Neural cell (in vitro differentiated cells): ENCODE data around the gene TNNT2. TPM values are rescaled to one million over a fixed set of nuclear protein-coding genes. Genes with fewer than 3 reads are reported as not detected.

Experiments
- H2AFZ ChIP-seq: fragments of 200-600, 300-800 bp; sonication (generic), shearing (Covaris generic); 2 replicates; pipeline ENCODE4 v1.6.0; 2014; ENCODE audit warnings: low read depth, mild to moderate bottlenecking, antibody characterized with exemption, low read length, moderate library complexity
- H3F3A ChIP-seq: fragments of 200-600 bp; shearing (Covaris generic); 2 replicates; pipeline ENCODE4 v1.6.1; 2016; ENCODE audit warnings: mild to moderate bottlenecking, moderate library complexity, mixed read lengths, antibody characterized with exemption, low read length; ENCODE audit not compliant: insufficient read depth, poor library complexity, severe bottlenecking
- H3K27ac ChIP-seq: fragments of 200-600, 300-800 bp; sonication (generic), shearing (Covaris generic); 2 replicates; pipeline ENCODE4 v1.5.1; 2014; ENCODE audit warnings: mild to moderate bottlenecking, low read length, moderate library complexity
- H3K27me3 ChIP-seq: fragments of 300-800, 200-600 bp; sonication (generic), shearing (Covaris generic); 2 replicates; pipeline ENCODE4 v1.6.0; 2014; ENCODE audit warnings: mild to moderate bottlenecking, low read depth, low read length, moderate library complexity; ENCODE audit not compliant: insufficient read depth
- H3K36me3 ChIP-seq: fragments of 300-800, 200-600 bp; sonication (generic), shearing (Covaris generic); 2 replicates; pipeline ENCODE4 v1.5.1; 2014; ENCODE audit warnings: mild to moderate bottlenecking, antibody characterized with exemption, low read length, moderate library complexity; ENCODE audit not compliant: insufficient read depth
- H3K4me2 ChIP-seq: fragments of 300-800, 200-600 bp; sonication (generic), shearing (Covaris generic); 2 replicates; pipeline ENCODE4 v1.6.0; 2014; ENCODE audit warnings: mild to moderate bottlenecking, low read length
- H3K4me3 ChIP-seq: fragments of 300-800, 200-600 bp; sonication (generic), shearing (Covaris generic); 2 replicates; pipeline ENCODE4 v1.5.1; 2014; ENCODE audit warnings: mild to moderate bottlenecking, low read length, moderate library complexity
- H3K79me2 ChIP-seq: fragments of 200-600 bp; shearing (Covaris generic); replicated peaks from 2 replicates; pipeline ENCODE4 v1.6.0; 2014; ENCODE audit warnings: mild to moderate bottlenecking, low read length, moderate library complexity; ENCODE audit not compliant: insufficient read depth
- H3K9ac ChIP-seq: fragments of 300-800, 200-600 bp; sonication (generic), shearing (Covaris generic); 2 replicates; pipeline ENCODE4 v1.6.1; 2016; ENCODE audit warnings: mild to moderate bottlenecking, low read length, mixed read lengths
- H3K9me2 ChIP-seq: fragments of 200-600 bp; shearing (Covaris generic); 2 replicates; pipeline ENCODE4 v1.6.1; 2016; ENCODE audit warnings: mild to moderate bottlenecking, low read length, mixed read lengths; ENCODE audit not compliant: insufficient read depth
- H3K9me3 ChIP-seq: fragments of 200-600, 300-800 bp; sonication (generic), shearing (Covaris generic); 2 replicates; pipeline ENCODE4 v1.6.1; 2016; ENCODE audit warnings: mild to moderate bottlenecking, mixed run types, low read length, moderate library complexity, mixed read lengths
- H4K20me1 ChIP-seq: fragments of 200-600 bp; shearing (Covaris generic); 2 replicates; pipeline ENCODE4 v1.6.1; 2016; ENCODE audit warnings: mild to moderate bottlenecking, mixed run types; ENCODE audit not compliant: insufficient read depth
- EP300 ChIP-seq: fragments of 450-650 bp; conservative IDR thresholded peaks from 2 replicates; pipeline ENCODE4 v1.6.1; 2014; ENCODE audit warnings: antibody characterized with exemption, mild to moderate bottlenecking, moderate library complexity; ENCODE audit not compliant: poor library complexity, severe bottlenecking
- EZH2 ChIP-seq: fragments of 200-600, 300-800 bp; shearing (Covaris generic), sonication (generic); IDR thresholded peaks from 2 replicates; pipeline ENCODE4 v1.6.1; 2014; ENCODE audit warnings: antibody characterized with exemption, low read length, borderline replicate concordance, mild to moderate bottlenecking; ENCODE audit not compliant: insufficient read depth, poor library complexity, severe bottlenecking
- MXI1 ChIP-seq: fragments of 450-650 bp; conservative IDR thresholded peaks from 2 replicates; pipeline ENCODE4 v1.6.1; 2014; ENCODE audit warnings: antibody characterized with exemption, mild to moderate bottlenecking; ENCODE audit not compliant: poor library complexity, severe bottlenecking
- POLR2AphosphoS5 ChIP-seq: IDR thresholded peaks from 2 replicates; pipeline ENCODE4 v1.6.1; 2012
- RAD21 ChIP-seq: fragments of 450-650 bp; conservative IDR thresholded peaks from 2 replicates; pipeline ENCODE4 v1.6.1; 2014; ENCODE audit warnings: antibody characterized with exemption, mild to moderate bottlenecking, moderate library complexity
- SMC3 ChIP-seq: fragments of 450-650 bp; conservative IDR thresholded peaks from 2 replicates; pipeline ENCODE4 v1.6.1; 2014; ENCODE audit warnings: antibody characterized with exemption, mild to moderate bottlenecking, moderate library complexity; ENCODE audit not compliant: poor library complexity
- TAF1 ChIP-seq: IDR thresholded peaks from 2 replicates; pipeline ENCODE4 v1.6.1; 2012; ENCODE audit warnings: low read depth
- polyA plus RNA-seq: library from polyadenylated mRNA; depleted of rRNA; stranded (reverse); fragments of >200 nt; gene quantifications from 2 replicates; pipeline ENCODE4 v1.2.3, GENCODE V29; 2014
- TF ChIP-seq, protein P1 (sequence below): IDR thresholded peaks from 2 replicates; pipeline ENCODE4 v1.6.1; 2012; ENCODE audit warnings: borderline replicate concordance
- TF ChIP-seq, protein P2 (sequence below): fragments of 450-650 bp; IDR thresholded peaks from 2 replicates; pipeline ENCODE4 v1.5.1; 2014; ENCODE audit warnings: antibody characterized with exemption, mild to moderate bottlenecking, moderate library complexity; ENCODE audit not compliant: poor library complexity, severe bottlenecking

TNNT2 gene
- polyA plus RNA-seq, 1 donor from 2014 or later = not detected

DNA sequence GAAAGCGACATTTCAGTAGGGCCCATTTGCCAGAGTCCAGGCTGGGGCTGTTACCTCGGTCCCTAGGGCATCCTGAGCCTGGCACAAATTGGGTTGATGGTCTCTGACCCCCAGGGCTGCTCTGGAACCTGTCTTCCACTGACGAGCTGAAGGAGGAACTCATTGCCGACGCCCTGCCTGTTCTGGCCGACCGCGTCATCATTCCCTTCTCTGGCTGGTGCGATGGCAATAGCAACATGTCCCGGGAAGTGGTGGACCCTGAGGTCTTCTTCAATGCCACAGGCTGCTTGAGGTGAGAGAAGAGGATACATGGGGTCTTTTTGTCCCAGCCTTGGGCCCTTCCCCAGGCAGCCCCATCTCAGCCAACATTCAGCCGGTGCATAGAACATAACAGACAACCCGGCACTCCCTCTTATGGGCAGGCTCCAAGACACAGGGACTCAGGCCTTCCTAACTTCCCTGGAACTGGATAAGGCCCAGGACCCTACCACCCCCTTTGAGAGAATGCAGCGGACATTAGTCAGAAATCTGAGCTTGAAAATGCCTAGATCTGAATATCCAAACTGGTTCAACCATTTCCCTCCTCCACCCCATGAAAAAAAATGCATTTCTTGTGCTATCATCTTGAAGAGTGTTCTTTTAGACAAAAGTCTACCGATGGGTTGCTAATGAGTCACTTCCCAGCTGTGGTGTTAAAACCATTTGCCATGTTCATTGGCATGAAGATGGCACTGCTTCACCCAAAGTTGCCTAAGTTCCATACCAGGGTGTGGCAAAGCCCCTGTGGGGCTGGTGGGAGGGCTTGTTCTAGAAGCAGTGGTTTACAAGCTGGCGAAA is 58.8 kb downstream of the TNNT2 start:
- no peaks in the 10 kb centered on the region for H3K27me3 ChIP-seq
- no peak overlapping the region for H2AFZ ChIP-seq
- no peak for TF ChIP-seq EP300
- no peak for TF ChIP-seq POLR2AphosphoS5
- no peak for TF ChIP-seq EZH2
- TF ChIP-seq, protein P1, sequence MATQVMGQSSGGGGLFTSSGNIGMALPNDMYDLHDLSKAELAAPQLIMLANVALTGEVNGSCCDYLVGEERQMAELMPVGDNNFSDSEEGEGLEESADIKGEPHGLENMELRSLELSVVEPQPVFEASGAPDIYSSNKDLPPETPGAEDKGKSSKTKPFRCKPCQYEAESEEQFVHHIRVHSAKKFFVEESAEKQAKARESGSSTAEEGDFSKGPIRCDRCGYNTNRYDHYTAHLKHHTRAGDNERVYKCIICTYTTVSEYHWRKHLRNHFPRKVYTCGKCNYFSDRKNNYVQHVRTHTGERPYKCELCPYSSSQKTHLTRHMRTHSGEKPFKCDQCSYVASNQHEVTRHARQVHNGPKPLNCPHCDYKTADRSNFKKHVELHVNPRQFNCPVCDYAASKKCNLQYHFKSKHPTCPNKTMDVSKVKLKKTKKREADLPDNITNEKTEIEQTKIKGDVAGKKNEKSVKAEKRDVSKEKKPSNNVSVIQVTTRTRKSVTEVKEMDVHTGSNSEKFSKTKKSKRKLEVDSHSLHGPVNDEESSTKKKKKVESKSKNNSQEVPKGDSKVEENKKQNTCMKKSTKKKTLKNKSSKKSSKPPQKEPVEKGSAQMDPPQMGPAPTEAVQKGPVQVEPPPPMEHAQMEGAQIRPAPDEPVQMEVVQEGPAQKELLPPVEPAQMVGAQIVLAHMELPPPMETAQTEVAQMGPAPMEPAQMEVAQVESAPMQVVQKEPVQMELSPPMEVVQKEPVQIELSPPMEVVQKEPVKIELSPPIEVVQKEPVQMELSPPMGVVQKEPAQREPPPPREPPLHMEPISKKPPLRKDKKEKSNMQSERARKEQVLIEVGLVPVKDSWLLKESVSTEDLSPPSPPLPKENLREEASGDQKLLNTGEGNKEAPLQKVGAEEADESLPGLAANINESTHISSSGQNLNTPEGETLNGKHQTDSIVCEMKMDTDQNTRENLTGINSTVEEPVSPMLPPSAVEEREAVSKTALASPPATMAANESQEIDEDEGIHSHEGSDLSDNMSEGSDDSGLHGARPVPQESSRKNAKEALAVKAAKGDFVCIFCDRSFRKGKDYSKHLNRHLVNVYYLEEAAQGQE = no peak
- TF ChIP-seq, protein P2, sequence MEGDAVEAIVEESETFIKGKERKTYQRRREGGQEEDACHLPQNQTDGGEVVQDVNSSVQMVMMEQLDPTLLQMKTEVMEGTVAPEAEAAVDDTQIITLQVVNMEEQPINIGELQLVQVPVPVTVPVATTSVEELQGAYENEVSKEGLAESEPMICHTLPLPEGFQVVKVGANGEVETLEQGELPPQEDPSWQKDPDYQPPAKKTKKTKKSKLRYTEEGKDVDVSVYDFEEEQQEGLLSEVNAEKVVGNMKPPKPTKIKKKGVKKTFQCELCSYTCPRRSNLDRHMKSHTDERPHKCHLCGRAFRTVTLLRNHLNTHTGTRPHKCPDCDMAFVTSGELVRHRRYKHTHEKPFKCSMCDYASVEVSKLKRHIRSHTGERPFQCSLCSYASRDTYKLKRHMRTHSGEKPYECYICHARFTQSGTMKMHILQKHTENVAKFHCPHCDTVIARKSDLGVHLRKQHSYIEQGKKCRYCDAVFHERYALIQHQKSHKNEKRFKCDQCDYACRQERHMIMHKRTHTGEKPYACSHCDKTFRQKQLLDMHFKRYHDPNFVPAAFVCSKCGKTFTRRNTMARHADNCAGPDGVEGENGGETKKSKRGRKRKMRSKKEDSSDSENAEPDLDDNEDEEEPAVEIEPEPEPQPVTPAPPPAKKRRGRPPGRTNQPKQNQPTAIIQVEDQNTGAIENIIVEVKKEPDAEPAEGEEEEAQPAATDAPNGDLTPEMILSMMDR = no peak
- no peak for TF ChIP-seq TAF1
- no peak for TF ChIP-seq SMC3
- TF ChIP-seq RAD21 = no peak
- TF ChIP-seq MXI1 = no peak

DNA sequence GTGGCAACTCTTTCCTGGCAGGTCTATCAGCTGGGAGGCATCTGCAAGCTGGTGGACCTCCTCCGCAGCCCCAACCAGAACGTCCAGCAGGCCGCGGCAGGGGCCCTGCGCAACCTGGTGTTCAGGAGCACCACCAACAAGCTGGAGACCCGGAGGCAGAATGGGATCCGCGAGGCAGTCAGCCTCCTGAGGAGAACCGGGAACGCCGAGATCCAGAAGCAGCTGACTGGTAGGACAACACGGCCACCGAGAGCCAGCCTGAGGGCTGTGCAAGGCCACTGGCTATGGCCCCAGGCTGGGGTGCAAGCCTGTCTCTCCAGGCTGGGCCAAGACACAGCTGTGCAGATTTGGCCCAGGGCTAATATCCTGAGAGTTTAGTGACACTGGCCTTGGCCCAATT is 59.9 kb downstream of the TNNT2 start:
- no peaks in the 10 kb centered on the region for H3F3A ChIP-seq
- TF ChIP-seq SMC3 (no peak), MXI1 (no peak)
- no peaks in the 10 kb centered on the region for H3K36me3 ChIP-seq
- H3K27ac ChIP-seq = no peak overlapping the region
- H3K79me2 ChIP-seq = no peaks in the 10 kb centered on the region
- H3K9me3 ChIP-seq = no peaks in the 10 kb centered on the region
- no peak overlapping the region for H3K9ac ChIP-seq
- H3K4me2 ChIP-seq = no peak overlapping the region
- no peaks in the 10 kb centered on the region for H4K20me1 ChIP-seq
- no peak overlapping the region for H3K4me3 ChIP-seq
- H2AFZ ChIP-seq = no peak overlapping the region
- H3K27me3 ChIP-seq = no peaks in the 10 kb centered on the region
- no peaks in the 10 kb centered on the region for H3K9me2 ChIP-seq

More for the DNA sequence above, 58.8 kb downstream of the TNNT2 start:
- no peaks in the 10 kb centered on the region for H3K79me2 ChIP-seq
- H3K27ac ChIP-seq = no peak overlapping the region
- no peaks in the 10 kb centered on the region for H3K36me3 ChIP-seq
- no peaks in the 10 kb centered on the region for H3K9me3 ChIP-seq
- no peaks in the 10 kb centered on the region for H3F3A ChIP-seq
- H3K9ac ChIP-seq = no peak overlapping the region
- no peaks in the 10 kb centered on the region for H4K20me1 ChIP-seq
- no peak overlapping the region for H3K4me2 ChIP-seq
- H3K4me3 ChIP-seq = no peak overlapping the region
- no peaks in the 10 kb centered on the region for H3K9me2 ChIP-seq
